HL-60/S4 (cell line): ENCODE data around the gene C9orf85.

ENCODE experiments used
- in situ Hi-C: fragments of 300-500 bp; cut with MboI; formaldehyde crosslinking; loops from 2 replicates; pipeline ENCODE4 v1.14.3; 2022; ENCODE audit warnings: low sequenced_read_pairs

C9orf85 gene

DNA sequence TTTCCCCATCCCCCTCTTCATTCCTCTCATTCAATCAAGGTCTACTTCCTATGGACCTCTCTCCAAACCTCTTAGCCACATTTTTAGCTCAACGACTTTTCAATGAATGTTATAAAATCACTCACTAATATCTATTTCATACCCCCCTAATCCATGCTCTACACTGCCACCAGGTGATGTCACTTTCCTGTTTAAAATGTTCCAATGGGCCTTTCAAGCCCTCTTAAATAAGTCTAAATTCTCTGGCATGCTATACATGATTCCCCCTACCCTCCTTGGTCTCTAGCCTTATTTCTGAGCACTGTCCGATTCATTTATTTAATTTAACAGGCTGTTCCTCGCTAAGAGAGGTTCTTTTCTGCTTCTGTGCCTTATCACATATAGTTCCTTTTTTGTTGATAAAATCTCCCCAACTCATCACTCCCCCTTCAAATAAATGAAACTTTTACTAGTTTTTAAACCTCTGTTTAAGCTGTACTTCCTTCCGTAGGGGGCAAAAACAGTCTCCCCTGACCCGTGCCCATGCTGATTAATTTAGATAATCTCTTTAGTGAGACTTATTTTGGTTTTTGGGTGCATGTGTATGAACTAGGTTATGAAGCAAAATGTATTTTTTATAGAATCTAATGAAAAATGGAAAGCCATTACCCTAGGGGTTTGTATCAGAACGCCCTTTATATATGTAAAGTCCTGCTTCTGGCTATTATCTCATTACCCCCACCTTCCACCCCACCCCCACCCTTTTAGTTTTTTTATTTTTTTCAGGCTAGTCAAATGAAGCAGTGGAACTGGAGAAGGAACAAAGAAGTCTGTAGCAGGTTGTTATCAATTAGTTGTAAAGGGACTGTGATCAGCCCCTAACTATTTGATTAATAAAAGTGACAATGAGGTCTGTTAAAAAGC, 9.5 kb upstream of the C9orf85 start:
- in situ Hi-C loops: no loop called here

DNA sequence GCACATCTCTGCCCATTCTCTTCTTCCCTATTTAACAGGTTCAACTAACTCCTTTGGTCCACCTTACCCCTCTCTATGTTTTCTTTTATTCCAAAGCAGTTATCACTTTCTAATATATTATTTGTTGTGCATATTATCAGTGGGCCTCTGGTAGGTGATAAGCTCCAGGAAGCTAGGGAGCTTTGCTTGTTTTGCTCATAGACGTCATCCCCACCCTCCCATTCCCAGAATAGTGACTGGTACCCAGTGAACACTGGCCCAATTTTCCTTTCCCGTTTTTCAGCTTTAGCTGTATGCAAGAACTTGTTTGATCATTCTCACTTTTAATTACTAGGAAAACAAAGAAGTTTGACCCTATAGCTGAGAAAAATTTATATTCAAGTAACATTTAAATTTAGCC, 7.4 kb upstream of the C9orf85 start:
- in situ Hi-C loops: no loop called here

DNA sequence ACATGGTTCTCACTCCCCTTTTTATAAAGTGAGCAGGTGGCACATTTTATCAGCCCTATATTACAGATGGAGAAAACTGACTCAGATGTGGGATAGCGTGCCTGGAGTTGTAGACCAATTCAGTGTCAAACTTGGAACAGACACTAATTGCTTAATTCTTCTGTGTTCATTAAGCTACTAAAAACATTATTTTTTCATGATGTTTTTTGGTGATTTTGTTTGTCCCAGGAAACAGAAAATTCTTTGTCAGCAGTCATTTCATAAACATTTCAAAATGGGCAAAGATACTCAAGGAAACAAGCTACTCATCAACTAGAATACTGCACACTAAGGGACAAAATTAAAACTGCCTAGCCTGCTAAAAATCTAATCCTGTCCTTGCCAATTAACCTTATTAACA, 2.6 kb upstream of the C9orf85 start:
- in situ Hi-C loops: no loop called here

DNA sequence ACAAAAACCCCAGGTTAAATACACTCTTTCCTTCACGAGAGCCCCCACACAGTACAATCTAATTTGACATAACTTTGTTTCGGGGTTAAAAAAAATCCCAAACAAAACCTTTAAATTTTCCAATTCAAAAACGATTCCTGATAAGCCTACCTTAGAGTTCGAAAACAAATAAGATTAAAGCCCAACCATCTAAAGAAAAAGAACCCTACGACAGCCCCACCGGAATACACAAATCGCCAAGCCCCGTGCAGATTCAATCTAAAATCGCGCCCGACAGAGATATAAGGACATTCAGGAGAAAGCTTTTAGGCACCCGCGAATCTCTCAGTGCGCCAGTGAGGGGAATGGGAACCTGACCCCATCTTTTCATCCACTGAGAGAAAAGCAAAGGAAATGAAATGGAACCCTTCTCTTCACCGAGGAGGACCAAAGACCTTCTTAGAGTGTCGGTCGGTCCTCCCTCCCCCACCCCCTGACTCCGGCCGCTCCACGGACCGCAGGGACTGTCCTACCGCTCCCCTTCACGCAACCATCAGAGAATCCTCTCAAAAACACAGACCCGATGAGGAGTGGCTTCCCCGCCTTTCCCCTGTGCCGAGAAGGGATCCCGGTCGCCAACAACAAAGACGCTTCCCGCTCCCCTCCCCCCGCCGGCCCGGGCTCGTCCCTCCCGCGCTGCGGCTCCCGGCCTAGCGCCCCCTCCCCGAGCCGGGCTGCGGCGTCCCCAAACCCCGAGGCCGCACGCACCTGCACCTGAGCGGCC, 1.4 kb upstream of the C9orf85 start:
- in situ Hi-C loops: no loop called here

DNA sequence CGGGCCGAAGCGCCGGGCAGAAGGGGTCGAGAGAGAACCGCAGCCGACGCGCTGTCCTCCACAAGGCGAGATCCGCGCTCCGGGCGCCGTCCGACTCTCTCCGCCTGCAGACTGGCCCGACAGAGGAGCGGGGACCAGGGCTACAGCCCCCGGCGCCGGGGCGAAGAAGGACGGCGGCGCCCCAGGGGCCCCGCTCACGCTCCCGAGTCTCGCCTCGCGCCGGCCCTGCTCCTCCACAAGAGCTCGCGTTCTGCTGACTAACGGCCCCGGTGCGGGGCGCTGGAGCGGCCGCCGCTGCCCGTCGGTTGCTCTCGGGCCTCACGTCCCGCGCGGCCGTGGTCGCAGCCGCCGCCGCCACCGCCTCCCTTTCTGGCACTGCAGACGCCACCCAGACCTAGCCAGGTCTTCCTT, 784 bp upstream of the C9orf85 start:
- in situ Hi-C loops: no loop called here

DNA sequence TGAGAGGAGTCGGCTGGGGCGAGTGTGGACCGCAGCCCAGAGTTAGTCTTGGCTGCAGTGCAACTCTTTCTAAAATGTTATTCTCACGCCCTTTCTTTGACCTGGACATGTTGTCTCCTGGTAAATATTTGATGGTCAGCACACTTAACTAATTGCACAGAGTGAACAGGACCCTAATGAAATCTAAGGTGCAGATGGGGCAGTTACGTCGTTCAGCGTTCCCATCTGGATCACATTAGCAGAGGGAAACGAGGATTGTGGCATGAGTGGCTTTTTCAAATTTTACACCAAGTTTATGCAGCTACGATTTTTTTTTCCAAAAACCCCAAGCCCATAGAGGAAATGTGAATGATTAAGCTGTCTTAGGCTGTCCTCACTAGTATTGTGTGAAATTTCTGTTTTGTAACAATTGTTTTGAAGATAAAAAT, 483 bp downstream of the C9orf85 start:
- in situ Hi-C loops: no loop called here

DNA sequence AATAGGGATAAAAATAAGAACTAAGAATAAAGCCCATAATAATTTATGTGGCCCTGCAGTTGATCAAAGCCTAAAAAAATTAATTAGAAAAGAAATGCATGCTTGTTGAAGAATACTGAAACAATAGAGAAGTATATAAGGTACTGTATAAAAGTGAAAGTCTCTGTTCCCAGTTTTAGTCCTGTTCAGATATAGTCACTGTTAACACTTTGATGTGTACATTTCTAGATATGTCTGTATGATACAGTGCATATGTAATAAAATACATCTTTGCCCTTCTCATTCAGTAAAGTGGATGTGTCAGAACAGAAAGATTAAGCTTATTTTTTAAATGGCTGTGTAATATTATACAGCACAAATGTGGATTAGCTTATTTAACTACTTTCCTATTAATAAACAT, 4.1 kb downstream of the C9orf85 start:
- in situ Hi-C loops: no loop called here

DNA sequence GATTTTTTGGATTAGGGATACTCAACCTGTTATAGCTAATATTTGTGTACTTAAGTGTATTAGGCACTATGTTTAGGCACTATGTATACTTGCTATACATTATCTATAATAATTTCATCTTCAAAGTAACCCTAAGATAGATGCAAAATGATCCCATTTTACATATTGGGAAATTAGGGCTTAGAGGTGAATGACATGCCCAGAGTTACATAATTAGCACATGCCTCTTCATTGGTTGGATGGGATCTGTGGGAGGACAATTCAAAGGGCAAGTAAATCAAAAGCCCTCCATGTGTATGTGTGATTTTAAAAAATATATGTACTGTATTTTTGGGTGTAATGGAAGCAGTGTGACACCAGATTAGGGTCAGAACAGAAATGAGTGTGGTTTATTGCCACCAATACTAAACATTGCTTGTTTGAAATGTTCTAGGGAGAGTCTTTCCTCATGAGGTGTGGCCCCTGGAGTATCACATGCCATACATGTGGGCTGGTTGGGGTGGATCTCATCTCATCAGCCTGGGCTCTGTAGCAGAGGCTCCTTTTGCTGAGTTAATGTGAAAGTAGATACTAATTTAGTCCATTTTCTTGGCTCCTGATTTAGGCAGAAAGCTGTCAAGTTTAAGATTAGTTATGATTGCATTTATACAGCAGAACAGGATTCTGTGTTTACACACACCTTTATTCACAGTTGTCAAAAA, 5.5 kb downstream of the C9orf85 start:
- in situ Hi-C loops: no loop called here

DNA sequence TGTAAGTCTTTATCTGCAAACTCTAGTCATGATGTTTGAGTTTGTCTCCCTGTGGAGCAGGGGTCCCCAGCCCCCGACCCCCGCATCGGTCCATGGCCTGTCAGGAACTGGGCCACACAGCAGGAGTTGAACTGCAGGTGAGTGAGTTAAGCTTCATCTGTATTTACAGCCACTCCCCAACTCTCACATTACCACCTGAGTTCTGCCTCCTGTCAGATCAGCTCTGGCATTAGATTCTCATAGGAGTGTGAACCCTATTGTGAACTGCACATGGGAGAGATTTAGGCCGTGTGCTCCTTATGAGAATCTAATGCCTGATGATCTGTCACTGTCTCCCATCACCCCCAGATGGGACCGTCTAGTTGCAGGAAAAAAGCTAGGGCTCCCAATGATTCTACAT, 7.0 kb downstream of the C9orf85 start:
- in situ Hi-C loops: no loop called here

DNA sequence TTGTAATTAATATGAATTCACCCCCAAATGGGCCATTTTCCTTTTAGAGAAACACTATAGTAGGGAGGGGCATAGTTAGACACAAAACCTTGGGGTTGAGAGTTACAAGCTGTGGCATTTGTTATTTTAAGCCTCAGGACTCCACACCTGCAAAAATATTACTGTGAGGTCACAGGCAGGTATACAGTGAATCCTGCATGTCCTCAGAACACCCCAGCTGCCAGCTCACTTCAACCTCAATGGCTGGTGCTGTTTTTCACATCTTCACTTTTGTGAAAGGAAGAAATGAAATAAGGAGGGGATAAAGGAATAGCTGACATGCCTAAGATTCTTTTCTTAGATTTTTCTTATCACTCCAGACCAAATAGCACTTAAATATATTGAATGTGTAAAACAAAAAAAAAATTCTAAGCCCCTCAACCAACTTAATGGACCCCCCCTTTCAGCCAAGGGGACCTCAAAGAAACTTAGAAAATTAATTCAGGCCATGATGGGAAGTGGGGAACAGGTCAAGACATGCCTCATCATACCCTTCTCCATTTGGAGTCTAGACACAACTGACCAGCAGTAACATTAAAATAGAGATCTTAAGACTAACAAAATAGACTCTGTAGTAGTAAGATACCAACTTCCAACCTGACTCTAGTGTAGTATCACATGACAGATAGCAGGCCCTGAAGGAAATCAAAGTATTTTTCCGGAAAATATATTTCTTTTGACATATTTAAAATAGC, 9.2 kb downstream of the C9orf85 start:
- in situ Hi-C loops: no loop called here

DNA sequence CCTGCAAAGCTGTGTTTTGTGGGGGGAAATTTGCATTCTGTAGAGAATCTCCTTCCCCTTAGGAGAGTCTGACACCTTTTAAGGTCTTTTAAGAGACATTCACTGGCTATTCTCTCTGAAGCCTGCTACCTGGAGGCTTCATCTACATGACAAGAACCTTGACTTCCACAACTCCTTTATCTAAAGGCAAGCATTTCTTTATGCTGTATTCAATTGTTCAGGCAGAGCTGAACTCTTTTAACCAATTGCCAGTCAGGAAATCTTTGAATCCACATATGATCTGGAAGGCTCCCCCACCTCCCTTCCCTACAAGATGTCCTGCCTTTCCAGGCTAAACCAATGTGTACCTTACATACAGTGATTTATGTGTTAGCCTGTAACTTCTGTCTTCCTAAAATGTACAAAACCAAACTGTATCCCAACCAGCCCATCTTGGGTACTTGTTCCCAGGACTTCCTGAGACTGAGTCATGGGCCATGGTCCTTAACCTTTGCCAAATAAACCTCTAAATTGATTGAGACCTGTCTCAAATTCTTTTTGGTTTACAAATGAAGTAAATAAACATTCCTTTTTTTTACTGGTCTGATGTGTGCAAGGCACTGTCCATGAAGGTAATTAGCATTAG, 9.9 kb downstream of the C9orf85 start:
- in situ Hi-C loops: no loop called here

DNA sequence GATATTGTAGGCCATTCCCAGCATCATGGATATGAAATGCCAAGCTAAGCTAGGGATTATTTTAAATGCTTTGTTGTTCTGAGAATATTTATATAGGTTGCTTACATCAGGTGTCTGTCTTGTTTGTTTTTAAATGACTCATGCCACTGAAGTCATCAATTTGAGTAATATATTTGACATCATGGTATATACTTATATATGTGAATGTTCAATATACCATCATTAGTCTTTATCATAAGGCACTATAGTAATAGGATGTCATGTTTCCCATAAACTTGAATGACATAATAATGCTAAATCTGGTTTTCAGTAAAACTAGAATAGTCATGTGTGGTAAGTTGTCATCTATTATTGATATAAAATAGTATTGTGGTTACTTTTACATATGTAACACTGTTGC, 13.1 kb downstream of the C9orf85 start:
- in situ Hi-C loops: no loop called here

DNA sequence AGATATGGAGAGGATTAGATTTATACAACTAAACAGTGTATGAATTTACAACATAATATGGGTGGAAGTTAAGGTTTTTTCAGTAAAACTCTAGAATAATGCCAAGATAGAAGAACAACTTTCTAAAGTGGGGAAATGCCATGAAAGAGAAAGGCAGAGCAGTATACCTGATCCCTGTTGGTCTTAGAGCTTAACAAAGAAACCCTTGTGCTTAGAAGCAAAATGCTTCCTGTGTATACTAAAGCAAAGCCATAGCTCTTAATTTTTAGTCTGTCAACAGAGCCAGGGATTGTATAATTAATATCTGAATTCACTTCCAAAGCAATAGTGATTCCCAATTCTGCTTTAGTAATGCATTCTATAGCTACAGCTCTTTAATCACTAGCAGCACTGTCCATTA, 14.4 kb downstream of the C9orf85 start:
- in situ Hi-C loops: no loop called here

DNA sequence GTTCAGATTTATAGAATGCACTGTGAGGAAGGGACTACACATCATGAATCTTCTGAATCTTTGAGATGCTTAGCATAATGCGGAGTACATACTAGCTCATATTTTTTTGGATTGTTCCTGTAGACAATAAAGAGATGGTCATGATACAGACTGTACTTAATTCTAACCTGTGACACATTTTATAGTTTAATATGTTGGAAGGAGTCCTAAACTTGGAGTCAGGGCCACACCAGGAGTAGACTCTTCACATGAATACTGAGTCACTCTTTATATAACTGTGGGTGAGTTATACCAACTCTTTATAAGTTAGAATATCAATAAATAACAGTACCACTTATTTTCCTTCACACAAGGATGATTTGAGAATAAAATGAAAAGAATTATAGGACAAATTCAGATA, 16.9 kb downstream of the C9orf85 start:
- in situ Hi-C loops: no loop called here

DNA sequence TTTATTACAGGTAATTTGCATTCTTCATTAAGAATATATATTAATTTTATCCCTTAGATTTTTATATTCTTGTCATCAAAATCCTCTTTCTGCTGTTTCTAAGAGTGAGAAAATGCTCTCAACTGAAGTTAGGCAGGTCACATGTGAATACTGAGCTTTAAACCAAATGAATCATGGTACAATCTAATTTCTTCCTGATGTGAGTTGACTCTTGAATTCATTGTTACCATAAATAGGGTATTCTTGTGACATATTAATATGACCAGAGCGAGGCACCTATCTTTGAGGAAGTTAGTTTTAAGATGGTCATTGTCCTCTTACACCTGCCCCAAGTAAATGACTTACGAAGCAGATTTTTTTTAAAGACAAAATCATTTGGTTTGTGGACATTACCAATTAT, 17.4 kb downstream of the C9orf85 start:
- in situ Hi-C loops: no loop called here

DNA sequence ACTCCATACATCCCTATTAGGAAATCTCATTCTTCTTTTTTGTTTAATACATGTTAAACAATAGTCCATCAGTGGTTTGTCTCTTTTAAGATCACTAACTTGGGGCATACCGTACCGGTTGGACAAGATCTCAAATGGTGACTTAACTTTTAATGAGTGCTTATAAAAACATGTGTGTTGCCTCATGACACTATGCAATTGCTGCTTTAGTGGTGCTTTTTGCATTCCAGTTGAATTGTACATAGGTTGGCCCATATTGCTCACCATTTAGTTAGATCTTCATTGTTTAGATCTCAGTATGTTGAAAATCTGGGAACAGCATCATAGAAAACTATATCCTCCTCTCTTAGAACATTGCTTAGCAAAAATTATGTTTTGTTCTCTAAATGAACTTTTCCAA, 17.8 kb downstream of the C9orf85 start:
- in situ Hi-C loops: no loop called here

DNA sequence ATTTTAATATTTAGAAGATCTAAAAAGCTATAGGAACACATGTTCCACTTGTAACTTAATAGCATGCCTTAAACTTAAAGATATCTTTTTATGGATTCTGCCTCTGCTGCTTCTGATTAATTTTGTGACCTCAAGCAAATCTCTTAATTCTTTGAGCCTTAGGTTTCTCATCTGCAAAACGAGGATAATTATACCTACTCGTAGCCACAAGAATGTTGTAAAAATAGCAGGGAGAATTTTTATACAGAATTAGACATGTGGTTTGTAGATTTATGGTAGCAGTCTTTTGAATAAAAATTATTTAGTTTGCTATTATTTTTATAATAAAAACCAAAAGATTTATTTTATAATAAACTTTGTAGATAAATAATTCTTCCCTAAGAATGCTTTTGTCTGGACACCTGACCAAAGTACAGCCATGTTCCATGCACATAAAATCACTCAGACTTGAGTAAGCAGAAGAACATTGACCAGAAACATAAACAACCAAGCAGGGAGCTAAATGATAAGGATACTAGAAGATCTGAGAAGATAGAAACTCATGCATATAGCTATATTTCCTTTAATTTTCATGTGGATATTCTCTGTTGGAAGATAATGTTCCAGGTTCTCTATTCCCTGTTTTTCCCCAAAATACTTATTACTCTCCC, 18.5 kb downstream of the C9orf85 start:
- in situ Hi-C loops: no loop called here

DNA sequence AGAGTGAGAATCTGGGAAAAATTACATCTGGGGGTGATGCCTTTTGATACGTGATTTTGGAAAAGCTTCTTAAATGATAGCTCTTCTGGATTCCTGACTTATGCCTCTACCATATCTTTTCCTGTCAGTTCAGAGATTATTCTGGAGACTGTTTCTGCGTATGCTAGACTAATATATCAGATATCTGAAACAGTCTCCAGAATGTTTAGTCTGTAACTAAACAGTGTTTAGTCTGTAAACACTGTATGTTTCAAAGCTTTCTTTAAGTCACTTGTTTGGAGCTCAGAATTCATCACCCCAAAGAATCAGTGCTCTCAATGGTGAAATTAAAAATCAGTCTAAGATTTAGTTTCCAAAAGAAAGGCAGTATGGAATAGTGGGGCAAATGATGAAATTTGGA, 19.7 kb downstream of the C9orf85 start:
- in situ Hi-C loops: no loop called here

DNA sequence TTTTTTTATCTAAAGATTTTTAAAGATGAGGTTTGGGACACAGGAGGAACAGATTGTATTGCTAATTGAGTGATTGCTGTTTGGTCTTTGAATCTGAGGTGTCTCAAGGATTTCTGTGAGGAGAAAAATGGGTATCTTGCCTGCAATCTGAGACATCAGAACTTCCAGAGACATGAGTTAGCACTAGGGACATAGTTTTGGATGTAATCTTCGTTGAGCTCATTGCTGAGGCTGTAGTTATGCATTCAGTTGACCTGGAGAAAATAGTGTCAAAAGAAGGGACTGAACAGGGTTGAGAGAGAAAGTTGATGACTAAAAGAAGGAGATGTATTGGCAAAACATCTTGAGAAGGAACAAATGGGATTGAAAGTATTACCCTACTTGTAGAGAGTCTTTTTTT, 24.6 kb downstream of the C9orf85 start:
- in situ Hi-C loops: no loop called here

DNA sequence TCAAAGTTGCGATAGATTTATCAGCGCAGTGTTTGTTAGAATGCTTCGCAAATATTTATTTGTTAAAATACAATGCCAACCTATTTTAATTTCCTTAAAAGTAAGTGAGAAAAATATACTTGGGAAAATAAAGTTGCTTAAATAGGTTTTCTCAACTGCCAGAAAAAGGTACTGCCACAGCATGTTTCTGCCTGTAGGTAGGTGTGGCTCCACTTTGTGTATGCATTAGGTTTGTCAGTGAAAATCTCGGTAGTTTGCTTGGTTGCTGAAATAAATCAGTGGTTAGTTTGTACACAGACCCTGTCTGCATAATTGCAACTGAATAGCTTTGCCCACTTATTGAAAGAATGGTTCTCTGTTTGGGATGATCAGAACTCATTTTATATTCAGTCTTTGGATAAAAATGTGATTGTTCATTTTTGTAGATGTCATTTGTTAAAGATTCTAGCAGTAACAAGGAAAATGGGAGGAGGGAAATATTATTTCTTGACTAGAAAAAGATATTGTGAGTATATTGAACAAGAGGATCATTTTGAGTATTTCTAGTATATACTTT, 25.7 kb downstream of the C9orf85 start:
- in situ Hi-C loops: no loop called here
